Memory B cell (primary cell): ENCODE measurements around the gene ID2.

Experiments
- ATAC-seq: fragments of 150-1000 bp; cut with Tn5 transposase; 2 replicates; pipeline ENCODE4 v1.10.0; 2021; ENCODE audit warnings: low read depth, mild to moderate bottlenecking, moderate library complexity
- DNase-seq, 2 donors: peaks; one replicate each; pipeline ENCODE4 v3.0.0; 2022; ENCODE audit warnings: low spot score in 2 of 2
- H3K27ac Mint-ChIP-seq: one replicate; pipeline ENCODE4 v1.8.0; 2022; ENCODE audit warnings: mild to moderate bottlenecking, moderate library complexity, mixed read lengths
- H3K27me3 Mint-ChIP-seq: one replicate; pipeline ENCODE4 v1.8.0; 2022; ENCODE audit warnings: mixed read lengths
- H3K36me3 Mint-ChIP-seq: one replicate; pipeline ENCODE4 v1.8.0; 2022; ENCODE audit warnings: mild to moderate bottlenecking, mixed read lengths
- H3K4me1 Mint-ChIP-seq: one replicate; pipeline ENCODE4 v1.8.0; 2022; ENCODE audit warnings: mixed read lengths
- H3K4me3 Mint-ChIP-seq: one replicate; pipeline ENCODE4 v1.8.0; 2022; ENCODE audit warnings: mild to moderate bottlenecking, moderate library complexity, mixed read lengths
- H3K9me3 Mint-ChIP-seq: one replicate; pipeline ENCODE4 v1.8.0; 2022; ENCODE audit warnings: mixed read lengths

The ID2 gene

GRCh38 chr2:8679827-8680731, 1.8 kb upstream of the ID2 start:
- peaks cover 40% of the 10 kb centered on the region for H3K27me3 Mint-ChIP-seq
- H3K4me3 Mint-ChIP-seq, result no peak overlapping the region
- DNase-seq, result no peak
- H3K4me1 Mint-ChIP-seq, result peaks cover 32% of the 10 kb centered on the region
- no peaks in the 10 kb centered on the region for H3K36me3 Mint-ChIP-seq
- H3K27ac Mint-ChIP-seq, result no peak overlapping the region
- no peaks in the 10 kb centered on the region for H3K9me3 Mint-ChIP-seq
- no peak for ATAC-seq

GRCh38 chr2:8680822-8681760, 765 bp upstream of the ID2 start:
- H3K27me3 Mint-ChIP-seq, result peaks cover 39% of the 10 kb centered on the region
- DNase-seq, result peak in 1 of 2 donors; percentile 37
- H3K27ac Mint-ChIP-seq, result peak overlapping the region; percentile 47
- no peaks in the 10 kb centered on the region for H3K36me3 Mint-ChIP-seq
- ATAC-seq, result peak; percentile 21
- no peaks in the 10 kb centered on the region for H3K9me3 Mint-ChIP-seq
- peaks cover 32% of the 10 kb centered on the region for H3K4me1 Mint-ChIP-seq
- peak overlapping the region; percentile 79 for H3K4me3 Mint-ChIP-seq

GRCh38 chr2:8682719-8683667, 1.1 kb downstream of the ID2 start:
- ATAC-seq, result no peak
- peak overlapping the region; percentile 8 for H3K27ac Mint-ChIP-seq
- H3K27me3 Mint-ChIP-seq, result peaks cover 37% of the 10 kb centered on the region
- H3K4me1 Mint-ChIP-seq, result peaks cover 26% of the 10 kb centered on the region
- H3K9me3 Mint-ChIP-seq, result no peaks in the 10 kb centered on the region
- no peaks in the 10 kb centered on the region for H3K36me3 Mint-ChIP-seq
- DNase-seq, result no peak
- peak overlapping the region; percentile 84 for H3K4me3 Mint-ChIP-seq

- peaks cover 30% of the 10 kb centered on the region for H3K27me3 Mint-ChIP-seq
- ATAC-seq (no peak), DNase-seq (no peak)
- H3K4me3 Mint-ChIP-seq, result peak overlapping the region; percentile 70
- no peaks in the 10 kb centered on the region for H3K9me3 Mint-ChIP-seq
- H3K27ac Mint-ChIP-seq, result peak overlapping the region; percentile 39
- peaks cover 23% of the 10 kb centered on the region for H3K4me1 Mint-ChIP-seq
- H3K36me3 Mint-ChIP-seq, result no peaks in the 10 kb centered on the region
Measured at GRCh38 chr2:8684540-8684877, 2.7 kb downstream of the ID2 start.

- ATAC-seq (no peak), DNase-seq (peak in 1 of 2 donors; percentile 39)
- H3K36me3 Mint-ChIP-seq, result no peaks in the 10 kb centered on the region
- H3K4me3 Mint-ChIP-seq, result peak overlapping the region; percentile 71
- H3K27me3 Mint-ChIP-seq, result peaks cover 27% of the 10 kb centered on the region
- peak overlapping the region; percentile 39 for H3K27ac Mint-ChIP-seq
- H3K4me1 Mint-ChIP-seq, result peaks cover 20% of the 10 kb centered on the region
- H3K9me3 Mint-ChIP-seq, result no peaks in the 10 kb centered on the region
Measured at GRCh38 chr2:8684878-8685696, 3.2 kb downstream of the ID2 start.

- ATAC-seq, result peak; percentile 39
- peak; percentile 84 to 92 for DNase-seq
- Mint-ChIP-seq H3K4me1 (peaks cover 20% of the 10 kb centered on the region), H3K36me3 (no peaks in the 10 kb centered on the region), H3K27me3 (peaks cover 27% of the 10 kb centered on the region), H3K9me3 (no peaks in the 10 kb centered on the region), H3K4me3 (no peak overlapping the region), H3K27ac (no peak overlapping the region)
Measured at GRCh38 chr2:8685697-8686358, 4.0 kb downstream of the ID2 start.

GRCh38 chr2:8691859-8692437, 10.1 kb downstream of the ID2 start:
- no peak for ATAC-seq
- H3K4me3 Mint-ChIP-seq, result no peak overlapping the region
- H3K27me3 Mint-ChIP-seq, result peaks cover 15% of the 10 kb centered on the region
- H3K4me1 Mint-ChIP-seq, result no peaks in the 10 kb centered on the region
- DNase-seq, result no peak
- no peak overlapping the region for H3K27ac Mint-ChIP-seq
- H3K9me3 Mint-ChIP-seq, result no peaks in the 10 kb centered on the region
- no peaks in the 10 kb centered on the region for H3K36me3 Mint-ChIP-seq

GRCh38 chr2:8692783-8693156, 10.9 kb downstream of the ID2 start:
- ATAC-seq (no peak), DNase-seq (no peak)
- H3K4me3 Mint-ChIP-seq, result no peak overlapping the region
- no peak overlapping the region for H3K27ac Mint-ChIP-seq
- H3K27me3 Mint-ChIP-seq, result peaks cover 13% of the 10 kb centered on the region
- H3K4me1 Mint-ChIP-seq, result no peaks in the 10 kb centered on the region
- H3K36me3 Mint-ChIP-seq, result no peaks in the 10 kb centered on the region
- peaks cover 2% of the 10 kb centered on the region for H3K9me3 Mint-ChIP-seq

- H3K36me3 Mint-ChIP-seq, result no peaks in the 10 kb centered on the region
- no peak overlapping the region for H3K27ac Mint-ChIP-seq
- peaks cover 13% of the 10 kb centered on the region for H3K27me3 Mint-ChIP-seq
- ATAC-seq (no peak), DNase-seq (no peak)
- H3K4me3 Mint-ChIP-seq, result no peak overlapping the region
- peaks cover 3% of the 10 kb centered on the region for H3K9me3 Mint-ChIP-seq
- H3K4me1 Mint-ChIP-seq, result no peaks in the 10 kb centered on the region
Measured at GRCh38 chr2:8693157-8693821, 11.4 kb downstream of the ID2 start.

- no peaks in the 10 kb centered on the region for H3K4me1 Mint-ChIP-seq
- peaks cover 3% of the 10 kb centered on the region for H3K9me3 Mint-ChIP-seq
- no peaks in the 10 kb centered on the region for H3K36me3 Mint-ChIP-seq
- no peak overlapping the region for H3K4me3 Mint-ChIP-seq
- no peak overlapping the region for H3K27ac Mint-ChIP-seq
- DNase-seq (no peak), ATAC-seq (no peak)
- H3K27me3 Mint-ChIP-seq, result peaks cover 13% of the 10 kb centered on the region
Measured at GRCh38 chr2:8694737-8695136, 12.9 kb downstream of the ID2 start.

- Mint-ChIP-seq H3K9me3 (peaks cover 3% of the 10 kb centered on the region), H3K4me3 (no peak overlapping the region), H3K27me3 (peaks cover 7% of the 10 kb centered on the region), H3K36me3 (no peaks in the 10 kb centered on the region), H3K4me1 (no peaks in the 10 kb centered on the region), H3K27ac (no peak overlapping the region)
- DNase-seq (no peak), ATAC-seq (no peak)
Measured at GRCh38 chr2:8697190-8697589, 15.3 kb downstream of the ID2 start.

GRCh38 chr2:8699839-8700238, 18.0 kb downstream of the ID2 start:
- no peaks in the 10 kb centered on the region for H3K27me3 Mint-ChIP-seq
- H3K36me3 Mint-ChIP-seq, result no peaks in the 10 kb centered on the region
- no peak overlapping the region for H3K27ac Mint-ChIP-seq
- H3K4me1 Mint-ChIP-seq, result no peaks in the 10 kb centered on the region
- DNase-seq, result no peak
- no peak for ATAC-seq
- peaks cover 3% of the 10 kb centered on the region for H3K9me3 Mint-ChIP-seq
- no peak overlapping the region for H3K4me3 Mint-ChIP-seq
